GM12873 (cell line): Measurements from ENCODE around the gene ZNF814.

ENCODE experiments used
- CTCF ChIP-seq: IDR thresholded peaks from 2 replicates; pipeline ENCODE4 v1.5.1; 2012; ENCODE audit warnings: low read depth, mild to moderate bottlenecking, moderate library complexity, low read length, control low read depth; ENCODE audit not compliant: insufficient read depth; ENCODE audit errors: missing control alignments

Gene ZNF814

GRCh38 chr19:57803265-57803593, 85.6 kb downstream of the ZNF814 start:
- TF ChIP-seq CTCF, result no peak

GRCh38 chr19:57802269-57802668, 86.6 kb downstream of the ZNF814 start:
- peak; percentile 41 for TF ChIP-seq CTCF

- TF ChIP-seq CTCF, result no peak
Measured at GRCh38 chr19:57800696-57801095, 88.1 kb downstream of the ZNF814 start.
